ENCODE results near the gene USP9X. TPM values are rescaled to one million over a fixed set of nuclear protein-coding genes. Genes with fewer than 3 reads are reported as not detected.

The USP9X gene
- polyA plus RNA-seq, 1 of the 3 experiments (the other 2 are of a cell fraction) = 13.2 TPM

GRCh38 chrX:41177297-41177696 is 92.1 kb downstream of the USP9X start:
- Histone ChIP-seq H3K9me3 (no peaks in the 10 kb centered on the region), H3K27me3 (ENCODE audit: insufficient read depth) (no peaks in the 10 kb centered on the region), H3K4me1 (ENCODE audit: control insufficient read depth in 1 of 2, insufficient read depth in 2 of 2, low read depth in 1 of 2, low read length in 1 of 2) (no peaks in the 10 kb centered on the region; a peak in 1 of 4 replicates), H3K36me3 (replicated peaks in 1 of 2; ENCODE audit: control insufficient read depth in 1 of 2, insufficient read depth in 2 of 2, low read length in 1 of 2) (peaks cover 26 to 39% of the 10 kb centered on the region in 2 experiments), H3F3A (replicated peaks; ENCODE audit: insufficient read depth) (peaks cover 10% of the 10 kb centered on the region), H2AFZ (ENCODE audit: low read depth) (no peak overlapping the region), H3K4me2 (no peak overlapping the region), H3K79me2 (ENCODE audit: insufficient read depth) (peaks cover 33% of the 10 kb centered on the region), H3K27ac (ENCODE audit: low read depth in 2 of 2, low read length in 1 of 2) (no peak overlapping the region), H3K4me3 (ENCODE audit: low read depth in 2 of 2, low read length in 1 of 2) (no peak overlapping the region), H3K9ac (no peak overlapping the region), H3K9me2 (no peaks in the 10 kb centered on the region), H4K20me1 (ENCODE audit: insufficient read depth) (peaks cover 39% of the 10 kb centered on the region)
- DNase-seq = no peak
- ChIA-PET CTCF (no interaction called here), POLR2A (no interaction called here)
- 85% methylated on average over 3 of the region's 3 CpGs for WGBS (ENCODE audit: low lambda C conversion rate)
- TF ChIP-seq EP300 (IDR thresholded peaks at IDR 0.05; ENCODE audit: borderline replicate concordance in 1 of 2, low read depth in 1 of 2, low read length in 1 of 2) (no peak), MEF2A (IDR thresholded peaks at IDR 0.05; ENCODE audit: borderline replicate concordance, low read depth) (no peak), RFX5 (IDR thresholded peaks at IDR 0.05; ENCODE audit: low read length) (no peak)

GRCh38 chrX:41178201-41178600 is 93.0 kb downstream of the USP9X start:
- Histone ChIP-seq H3K79me2 (ENCODE audit: insufficient read depth) (peaks cover 28% of the 10 kb centered on the region), H3K4me1 (ENCODE audit: control insufficient read depth in 1 of 2, insufficient read depth in 2 of 2, low read depth in 1 of 2, low read length in 1 of 2) (no peaks in the 10 kb centered on the region; a peak in 1 of 4 replicates), H3K9me2 (no peaks in the 10 kb centered on the region), H3K36me3 (replicated peaks in 1 of 2; ENCODE audit: control insufficient read depth in 1 of 2, insufficient read depth in 2 of 2, low read length in 1 of 2) (peaks cover 18 to 31% of the 10 kb centered on the region in 2 experiments), H3K4me2 (no peak overlapping the region), H3K9me3 (no peaks in the 10 kb centered on the region), H3K4me3 (ENCODE audit: low read depth in 2 of 2, low read length in 1 of 2) (no peak overlapping the region), H3K27ac (ENCODE audit: low read depth in 2 of 2, low read length in 1 of 2) (no peak overlapping the region), H4K20me1 (ENCODE audit: insufficient read depth) (peaks cover 39% of the 10 kb centered on the region), H2AFZ (ENCODE audit: low read depth) (no peak overlapping the region), H3K9ac (no peak overlapping the region), H3F3A (replicated peaks; ENCODE audit: insufficient read depth) (peaks cover 8% of the 10 kb centered on the region), H3K27me3 (ENCODE audit: insufficient read depth) (no peaks in the 10 kb centered on the region)
- DNase-seq = no peak
- ChIA-PET POLR2A (no interaction called here), CTCF (interaction anchor here (1.5 to 3.1 kb wide), 3 partner anchors 7 to 12 kb away, joined by 5 to 36 read pairs (median 5); no protein-coding TSS in a partner anchor)
- TF ChIP-seq MAX (IDR thresholded peaks at IDR 0.05; ENCODE audit: low read depth) = no peak
- TF ChIP-seq RCOR1 (IDR thresholded peaks at IDR 0.05; ENCODE audit: low read length) = no peak
- TF ChIP-seq ELF1 (IDR thresholded peaks at IDR 0.05) = no peak
- TF ChIP-seq IRF3 (IDR thresholded peaks at IDR 0.05; ENCODE audit: low read depth, low read length) = no peak
- TF ChIP-seq EZH2phosphoT487 (IDR thresholded peaks at IDR 0.05; ENCODE audit: borderline replicate concordance, low read depth) = no peak
- no peak for TF ChIP-seq EP300 (IDR thresholded peaks at IDR 0.05; ENCODE audit: borderline replicate concordance in 1 of 2, low read depth in 1 of 2, low read length in 1 of 2)
- no peak for TF ChIP-seq CHD2 (IDR thresholded peaks at IDR 0.05; ENCODE audit: low read length, partially characterized antibody)
- 96% methylated on average over 7 of the region's 7 CpGs for WGBS (ENCODE audit: low lambda C conversion rate)

Data from SK-N-SH (cell line).